ENCODE data around the gene BMAL1. TPM values are rescaled to one million over a fixed set of nuclear protein-coding genes. Genes with fewer than 3 reads are reported as not detected.

The BMAL1 gene
- total and polyA plus RNA-seq, 2 of the 4 experiments (the other 2 are of a cell fraction) = 8.8 to 9.9 TPM

- in situ Hi-C loops (cut with MboI; ENCODE audit: low sequenced_read_pairs) (no loop called here), intact Hi-C loops (cut with micrococcal nuclease) (no loop called here)
These were observed 25.2 kb upstream of the BMAL1 start for GRCh38 chr11:13252438-13252837.

More at GRCh38 chr11:13252438-13252837, 25.2 kb upstream of the BMAL1 start:
- dilution Hi-C loops (cut with HindIII; ENCODE audit: low sequenced_read_pairs, unreplicated experiment) = no loop called here
- ATAC-seq (ENCODE audit: low read depth) (no peak), DNase-seq (no peak)
- WGBS, 2 experiments (ENCODE audit: extremely low coverage in 2 of 2, insufficient read length in 1 of 2) = 100% methylated on average over 1 of the region's 4 CpGs; no CpG with 5 or more reads in 1 of the 2 experiments
- Histone ChIP-seq H3K27me3 (ENCODE audit: control insufficient read depth, insufficient read depth, low read length) (no peaks in the 10 kb centered on the region), H4K20me1 (ENCODE audit: insufficient read depth, low read length) (no peaks in the 10 kb centered on the region), H3K14ac (replicated peaks; ENCODE audit: low read depth, low read length) (no peak overlapping the region), H3K36me3 (ENCODE audit: control insufficient read depth, insufficient read depth, low read length) (no peaks in the 10 kb centered on the region), H2AK9ac (replicated peaks; ENCODE audit: low read depth, low read length, poor library complexity) (no peak overlapping the region), H3K9me1 (ENCODE audit: insufficient read depth, low read length) (no peaks in the 10 kb centered on the region), H4K5ac (ENCODE audit: low read depth, low read length) (no peak overlapping the region), H3K4me1 (ENCODE audit: control insufficient read depth, insufficient read depth, low read length) (no peaks in the 10 kb centered on the region), H4K8ac (ENCODE audit: low read depth in 2 of 2, low read length in 2 of 2) (no peak overlapping the region), H3K9me3 (ENCODE audit: control insufficient read depth, insufficient read depth, low read length) (no peaks in the 10 kb centered on the region), H3K4ac (ENCODE audit: low read depth, low read length) (no peak overlapping the region), H3K9ac (ENCODE audit: low read depth, low read length) (no peak overlapping the region), H3K79me1 (ENCODE audit: low read depth in 1 of 2, low read length in 2 of 2) (no peaks in the 10 kb centered on the region), H2BK5ac (ENCODE audit: low read depth, low read length, poor library complexity, severe bottlenecking) (no peak overlapping the region), H3K23ac (ENCODE audit: low read depth, low read length) (no peak overlapping the region), H4K91ac (ENCODE audit: insufficient read depth, low read depth, low read length) (no peak overlapping the region), H2AFZ (replicated peaks; ENCODE audit: low read length, poor library complexity) (no peak overlapping the region), H3K4me3 (ENCODE audit: insufficient read depth, low read depth, low read length) (no peak overlapping the region), H3K18ac (ENCODE audit: low read depth, low read length) (no peak overlapping the region), H3K4me2 (ENCODE audit: low read depth, low read length) (no peak overlapping the region), H2BK120ac (ENCODE audit: low read depth, low read length) (no peak overlapping the region), H2AK5ac (ENCODE audit: low read depth, low read length) (no peak overlapping the region), H2BK20ac (ENCODE audit: low read depth, low read length) (no peak overlapping the region), H2BK15ac (ENCODE audit: low read depth, low read length) (no peak overlapping the region), H3K56ac (ENCODE audit: extremely low read depth, insufficient read depth, low read length) (no peak overlapping the region), H3K27ac (ENCODE audit: insufficient read depth, low read length) (no peak overlapping the region)
- CTCF ChIA-PET = interaction anchor here (1.0 to 1.1 kb wide), 2 partner anchors 14 to 42 kb away, joined by 3 to 4 read pairs; no protein-coding TSS in a partner anchor
- no TSS peak for BruUV-seq (replicated peaks)
- POLR2A ChIA-PET (ENCODE audit: unreplicated experiment) = interaction anchor here (0.5 to 0.6 kb wide), 2 partner anchors 106 to 115 kb away, joined by 3 read pairs; no protein-coding TSS in a partner anchor
- TF ChIP-seq MAFK (IDR thresholded peaks at IDR 0.05; ENCODE audit: low read depth, low read length) (no peak), MXI1 (IDR thresholded peaks at IDR 0.05; ENCODE audit: borderline replicate concordance, low read depth, low read length) (no peak), USF2 (IDR thresholded peaks at IDR 0.05; ENCODE audit: low read depth, low read length) (no peak), RFX5 (IDR thresholded peaks at IDR 0.05; ENCODE audit: low read depth, low read length) (no peak), ELK1 (IDR thresholded peaks at IDR 0.05; ENCODE audit: borderline replicate concordance, low read depth, low read length) (no peak), RCOR1 (IDR thresholded peaks at IDR 0.05; ENCODE audit: insufficient replicate concordance, low read length) (no peak), NFE2L2 (IDR thresholded peaks at IDR 0.05; ENCODE audit: low read depth, low read length) (no peak), FOS (IDR thresholded peaks at IDR 0.05; ENCODE audit: low read depth, low read length) (no peak), CEBPB (IDR thresholded peaks at IDR 0.05; ENCODE audit: low read depth, low read length) (no peak), CHD1 (IDR thresholded peaks at IDR 0.05; ENCODE audit: low read depth, low read length) (no peak), BHLHE40 (IDR thresholded peaks at IDR 0.05; ENCODE audit: low read depth, low read length) (no peak), CTCF (conservative IDR thresholded peaks at IDR 0.05; ENCODE audit: low read depth, low read length) (no peak), POLR2A (IDR thresholded peaks at IDR 0.05; ENCODE audit: low read depth, low read length) (no peak), RAD21 (IDR thresholded peaks at IDR 0.05; ENCODE audit: low read length) (no peak), SMC3 (IDR thresholded peaks at IDR 0.05; ENCODE audit: low read depth, low read length) (no peak), MAZ (IDR thresholded peaks at IDR 0.05; ENCODE audit: borderline replicate concordance, low read depth, low read length) (no peak)

Data from IMR-90 (cell line).